SK-N-SH treated with all-trans-retinoic acid at 6 μM for 48 hours (cell line): Measurements from ENCODE around the gene CCL22.

Experiments
- ATAC-seq: fragments of 200-7000 bp; cut with Tn5 transposase; 3 replicates; pipeline ENCODE4 v1.9.1; 2020; ENCODE audit warnings: mild to moderate bottlenecking, moderate library complexity
- ARNTL ChIP-seq: fragments of 450-650 bp; formaldehyde crosslinking; IDR thresholded peaks from 2 replicates; pipeline ENCODE4 v1.5.0; 2020; ENCODE audit warnings: low read depth, mild to moderate bottlenecking, moderate library complexity, borderline replicate concordance
- BACH2 ChIP-seq: fragments of 250-450 bp; sonication (Bioruptor Pico); IDR thresholded peaks from 2 replicates; pipeline ENCODE4 v1.9.0; 2021; ENCODE audit warnings: mild to moderate bottlenecking, borderline replicate concordance
- CREB5 ChIP-seq: fragments of 250-450 bp; sonication (Bioruptor Pico); IDR thresholded peaks from 2 replicates; pipeline ENCODE4 v1.5.1; 2020; ENCODE audit warnings: low read depth, mild to moderate bottlenecking, moderate library complexity
- CSDC2 ChIP-seq: fragments of 250-450 bp; sonication (Bioruptor Pico); IDR thresholded peaks from 2 replicates; pipeline ENCODE4 v1.5.0; 2020; ENCODE audit warnings: mild to moderate bottlenecking, moderate library complexity
- ESRRG ChIP-seq: fragments of 250-450 bp; sonication (Bioruptor Pico); IDR thresholded peaks from 2 replicates; pipeline ENCODE4 v1.6.1; 2021; ENCODE audit warnings: mild to moderate bottlenecking
- GLIS3 ChIP-seq: fragments of 250-450 bp; sonication (Bioruptor Pico); IDR thresholded peaks from 2 replicates; pipeline ENCODE4 v1.5.0; 2020; ENCODE audit warnings: mild to moderate bottlenecking, moderate library complexity
- ISL1 ChIP-seq: fragments of 250-450 bp; sonication (Bioruptor Pico); IDR thresholded peaks from 2 replicates; pipeline ENCODE4 v2.1.2; 2022; ENCODE audit warnings: mild to moderate bottlenecking, moderate library complexity
- OSR1 ChIP-seq: fragments of 250-450 bp; sonication (Bioruptor Pico); IDR thresholded peaks from 2 replicates; pipeline ENCODE4 v1.8.0; 2022; ENCODE audit warnings: moderate library complexity, mild to moderate bottlenecking, inconsistent platforms
- PATZ1 ChIP-seq: fragments of 250-450 bp; sonication (Bioruptor Pico); IDR thresholded peaks from 2 replicates; pipeline ENCODE4 v1.8.0; 2020; ENCODE audit warnings: mild to moderate bottlenecking, moderate library complexity, borderline replicate concordance
- PPARA ChIP-seq: fragments of 250-450 bp; sonication (Bioruptor Pico); IDR thresholded peaks from 2 replicates; pipeline ENCODE4 v1.5.0; 2020; ENCODE audit warnings: mild to moderate bottlenecking, borderline replicate concordance
- RARB ChIP-seq: fragments of 250-450 bp; sonication (Bioruptor Pico); IDR thresholded peaks from 2 replicates; pipeline ENCODE4 v1.8.0; 2021; ENCODE audit warnings: mild to moderate bottlenecking, moderate library complexity
- TCF4 ChIP-seq: fragments of 250-450 bp; sonication (Bioruptor Pico); IDR thresholded peaks from 2 replicates; pipeline ENCODE4 v1.8.0; 2021; ENCODE audit warnings: mild to moderate bottlenecking, moderate library complexity, borderline replicate concordance
- TOX ChIP-seq: fragments of 250-450 bp; sonication (Bioruptor Pico); IDR thresholded peaks from 2 replicates; pipeline ENCODE4 v1.8.0; 2021; ENCODE audit warnings: mild to moderate bottlenecking, moderate library complexity, borderline replicate concordance
- TSHZ2 ChIP-seq: fragments of 250-450 bp; sonication (Bioruptor Pico); IDR thresholded peaks from 2 replicates; pipeline ENCODE4 v1.5.0; 2020; ENCODE audit warnings: mild to moderate bottlenecking, moderate library complexity
- ZC3H10 ChIP-seq: fragments of 250-450 bp; sonication (Bioruptor Pico); IDR thresholded peaks from 2 replicates; pipeline ENCODE4 v1.5.1; 2021; ENCODE audit warnings: mild to moderate bottlenecking, moderate library complexity
- ZFP30 ChIP-seq: fragments of 450-650 bp; formaldehyde crosslinking; IDR thresholded peaks from 2 replicates; pipeline ENCODE4 v1.5.0; 2022; ENCODE audit warnings: mild to moderate bottlenecking, moderate library complexity
- ZNF565 ChIP-seq: fragments of 450-650 bp; formaldehyde crosslinking; conservative IDR thresholded peaks from 2 replicates; pipeline ENCODE4 v1.5.0; 2020; ENCODE audit warnings: low read depth, mild to moderate bottlenecking, moderate library complexity
- ZNF70 ChIP-seq: fragments of 450-650 bp; formaldehyde crosslinking; IDR thresholded peaks from 2 replicates; pipeline ENCODE4 v1.5.0; 2020; ENCODE audit warnings: mild to moderate bottlenecking, moderate library complexity
- ZNF8 ChIP-seq: fragments of 450-650 bp; formaldehyde crosslinking; IDR thresholded peaks from 2 replicates; pipeline ENCODE4 v1.5.0; 2020; ENCODE audit warnings: mild to moderate bottlenecking, moderate library complexity
- TF ChIP-seq, protein P1 (sequence below): fragments of 250-450 bp; sonication (Bioruptor Pico); IDR thresholded peaks from 2 replicates; pipeline ENCODE4 v1.5.1; 2021; ENCODE audit warnings: mild to moderate bottlenecking, moderate library complexity

Gene CCL22

DNA sequence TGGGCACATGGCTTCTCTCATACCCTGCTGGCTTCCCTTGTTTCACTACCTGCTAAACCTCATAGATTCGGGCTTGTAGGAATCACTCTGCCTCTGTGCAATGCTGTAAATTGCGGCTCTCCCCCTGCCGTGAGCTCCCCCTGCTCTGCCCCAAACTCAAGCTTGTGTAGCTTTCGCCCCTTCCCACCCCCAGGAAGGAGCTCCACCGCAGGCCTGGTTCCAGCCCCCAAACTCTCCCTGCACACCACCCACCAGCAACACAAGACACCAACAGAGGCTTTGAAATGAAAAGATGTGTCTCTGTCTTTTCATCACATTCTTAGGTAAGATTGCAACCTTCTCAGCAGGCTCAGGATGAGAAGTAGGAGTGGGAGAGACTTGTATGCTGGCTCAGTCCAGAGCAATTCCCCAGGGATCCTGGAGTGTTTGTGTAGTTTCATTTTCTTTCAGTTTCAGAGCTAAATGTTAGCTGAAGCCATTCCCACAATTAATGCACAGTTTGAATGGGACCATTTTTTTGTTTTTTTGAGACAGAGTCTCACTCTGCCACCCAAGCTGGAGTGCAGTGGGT, 27.9 kb downstream of the CCL22 start (continued):
- TF ChIP-seq, protein P1, sequence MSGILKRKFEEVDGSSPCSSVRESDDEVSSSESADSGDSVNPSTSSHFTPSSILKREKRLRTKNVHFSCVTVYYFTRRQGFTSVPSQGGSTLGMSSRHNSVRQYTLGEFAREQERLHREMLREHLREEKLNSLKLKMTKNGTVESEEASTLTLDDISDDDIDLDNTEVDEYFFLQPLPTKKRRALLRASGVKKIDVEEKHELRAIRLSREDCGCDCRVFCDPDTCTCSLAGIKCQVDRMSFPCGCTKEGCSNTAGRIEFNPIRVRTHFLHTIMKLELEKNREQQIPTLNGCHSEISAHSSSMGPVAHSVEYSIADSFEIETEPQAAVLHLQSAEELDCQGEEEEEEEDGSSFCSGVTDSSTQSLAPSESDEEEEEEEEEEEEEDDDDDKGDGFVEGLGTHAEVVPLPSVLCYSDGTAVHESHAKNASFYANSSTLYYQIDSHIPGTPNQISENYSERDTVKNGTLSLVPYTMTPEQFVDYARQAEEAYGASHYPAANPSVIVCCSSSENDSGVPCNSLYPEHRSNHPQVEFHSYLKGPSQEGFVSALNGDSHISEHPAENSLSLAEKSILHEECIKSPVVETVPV, result no peak
- TF ChIP-seq TCF4, result no peak
- no peak for TF ChIP-seq ZNF565 (CRISPR knock-in tag)
- TF ChIP-seq ARNTL (CRISPR knock-in tag), result no peak
- no peak for TF ChIP-seq CSDC2 (CRISPR knock-in tag)
- no peak for TF ChIP-seq ESRRG (CRISPR knock-in tag)

GRCh38 chr16:57387598-57388354, 29.2 kb downstream of the CCL22 start:
- no peak for ATAC-seq
- TF ChIP-seq BACH2 (CRISPR knock-in tag) (no peak), TCF4 (no peak), PATZ1 (CRISPR knock-in tag) (no peak), TSHZ2 (CRISPR knock-in tag) (no peak), ZNF8 (no peak)
- TF ChIP-seq, all 23 proteins: peak for 0

DNA sequence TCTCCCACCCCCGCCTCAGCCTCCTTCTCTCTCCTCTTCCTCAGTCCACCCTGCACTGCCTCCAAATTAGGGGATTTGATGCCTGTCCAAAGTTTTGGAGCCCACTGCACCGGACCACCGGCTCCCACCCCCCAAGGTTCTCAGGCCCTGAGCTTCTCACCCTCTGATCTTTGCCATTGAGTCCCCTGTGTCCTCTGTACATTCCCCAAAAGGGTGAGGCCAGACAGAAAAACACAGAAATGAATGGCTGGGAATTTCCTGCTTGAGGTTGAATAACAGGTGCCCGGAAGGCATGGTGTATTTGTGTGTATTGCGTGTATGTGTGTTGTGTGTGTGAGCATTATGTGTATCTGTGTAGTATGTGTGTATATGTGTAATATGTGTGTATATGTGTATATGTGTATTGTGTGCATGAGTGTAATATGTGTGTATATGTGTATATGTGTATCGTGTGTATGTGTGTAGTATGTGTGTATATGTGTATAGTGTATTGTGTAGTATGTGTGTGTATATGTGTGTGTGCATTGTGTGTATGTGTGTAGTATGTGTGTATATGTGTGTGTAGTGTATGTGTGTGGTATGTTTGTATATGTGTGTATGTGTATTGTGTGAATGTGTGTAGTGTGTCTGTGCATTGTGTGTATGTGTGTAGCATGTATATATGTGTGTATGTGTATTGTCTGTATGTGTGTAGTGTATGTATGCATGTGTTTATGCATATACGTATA, 29.9 kb downstream of the CCL22 start:
- no peak for ATAC-seq
- no peak for TF ChIP-seq TCF4
- TF ChIP-seq CREB5 (CRISPR knock-in tag), result no peak
- TF ChIP-seq ZFP30 (CRISPR knock-in tag), result no peak
- no peak for TF ChIP-seq PATZ1 (CRISPR knock-in tag)
- TF ChIP-seq ZNF8, result no peak
- TF ChIP-seq ARNTL (CRISPR knock-in tag), result no peak
- no peak for TF ChIP-seq ISL1 (CRISPR knock-in tag)
- TF ChIP-seq ESRRG (CRISPR knock-in tag), result no peak
- TF ChIP-seq ZC3H10 (CRISPR knock-in tag), result no peak
- no peak for TF ChIP-seq PPARA (CRISPR knock-in tag)
- TF ChIP-seq TOX (CRISPR knock-in tag), result no peak
- no peak for TF ChIP-seq GLIS3
- TF ChIP-seq ZNF565 (CRISPR knock-in tag), result no peak
- no peak for TF ChIP-seq RARB (CRISPR knock-in tag)
- no peak for TF ChIP-seq OSR1 (CRISPR knock-in tag)
- no peak for TF ChIP-seq BACH2 (CRISPR knock-in tag)
- TF ChIP-seq ZNF70 (CRISPR knock-in tag), result no peak
